Ovary (tissue), 3 donors: ENCODE measurements around the gene CNN3.

ENCODE experiments used
- POLR2A ChIP-seq: fragments of 450-650 bp; IDR thresholded peaks from one replicate; pipeline ENCODE4 v1.6.1; 2017; ENCODE audit warnings: antibody characterized with exemption, mild to moderate bottlenecking, moderate library complexity
- TF ChIP-seq, protein P1 (sequence below), 3 donors: fragments of 450-650 bp in 2 of 3; fragments of 200-600 bp in 1 of 3; IDR thresholded peaks; one replicate each; pipeline versions ENCODE4 v1.5.1 to v1.8.0; 2016 to 2022; ENCODE audit warnings: antibody characterized with exemption in 3 of 3, mild to moderate bottlenecking in 1 of 3
- donor health status: DM: no; HTN: no; CAD: no.

DNA sequence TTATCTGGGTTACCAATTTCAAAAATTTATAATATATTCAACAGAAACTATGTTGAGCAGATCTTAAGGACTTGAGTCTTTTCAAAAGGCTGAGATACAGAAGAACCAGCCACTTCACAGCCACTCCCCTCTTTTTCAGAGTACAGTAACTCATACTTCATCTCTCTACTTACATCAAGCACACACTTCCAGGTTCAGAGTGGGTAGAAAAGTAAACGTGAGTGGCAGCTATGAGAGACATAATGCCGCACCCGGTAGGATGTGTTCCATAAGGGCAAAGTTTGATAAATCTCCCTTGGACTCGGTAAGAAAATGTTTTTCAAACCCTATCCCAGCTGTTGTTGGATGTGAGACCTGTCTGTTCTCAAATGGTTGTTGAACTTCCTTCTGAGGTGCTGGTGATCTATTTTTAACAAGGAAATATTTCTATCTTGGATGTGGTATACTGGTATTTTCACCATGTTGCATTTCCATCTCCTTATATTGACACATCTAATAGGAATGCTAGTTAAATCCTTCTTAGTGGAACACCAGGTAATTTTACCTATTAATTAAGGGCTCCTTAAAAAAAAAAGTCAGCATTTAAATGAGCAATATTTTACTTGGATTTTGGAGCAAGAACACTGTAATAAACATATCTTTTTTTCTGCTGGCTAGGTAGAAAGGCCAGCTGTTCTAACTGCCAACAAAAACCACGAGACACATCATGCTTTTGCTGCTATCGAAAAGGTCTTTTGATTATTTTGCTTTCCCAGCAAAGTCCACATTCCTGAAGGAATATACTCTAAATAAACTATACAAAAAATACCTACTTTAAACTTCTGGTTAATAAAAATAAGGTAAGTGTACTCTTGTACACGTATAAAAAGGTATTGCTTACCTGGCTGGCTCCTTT lies 28.2 kb downstream of the CNN3 start:
- TF ChIP-seq, protein P1, sequence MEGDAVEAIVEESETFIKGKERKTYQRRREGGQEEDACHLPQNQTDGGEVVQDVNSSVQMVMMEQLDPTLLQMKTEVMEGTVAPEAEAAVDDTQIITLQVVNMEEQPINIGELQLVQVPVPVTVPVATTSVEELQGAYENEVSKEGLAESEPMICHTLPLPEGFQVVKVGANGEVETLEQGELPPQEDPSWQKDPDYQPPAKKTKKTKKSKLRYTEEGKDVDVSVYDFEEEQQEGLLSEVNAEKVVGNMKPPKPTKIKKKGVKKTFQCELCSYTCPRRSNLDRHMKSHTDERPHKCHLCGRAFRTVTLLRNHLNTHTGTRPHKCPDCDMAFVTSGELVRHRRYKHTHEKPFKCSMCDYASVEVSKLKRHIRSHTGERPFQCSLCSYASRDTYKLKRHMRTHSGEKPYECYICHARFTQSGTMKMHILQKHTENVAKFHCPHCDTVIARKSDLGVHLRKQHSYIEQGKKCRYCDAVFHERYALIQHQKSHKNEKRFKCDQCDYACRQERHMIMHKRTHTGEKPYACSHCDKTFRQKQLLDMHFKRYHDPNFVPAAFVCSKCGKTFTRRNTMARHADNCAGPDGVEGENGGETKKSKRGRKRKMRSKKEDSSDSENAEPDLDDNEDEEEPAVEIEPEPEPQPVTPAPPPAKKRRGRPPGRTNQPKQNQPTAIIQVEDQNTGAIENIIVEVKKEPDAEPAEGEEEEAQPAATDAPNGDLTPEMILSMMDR (IDR thresholded peaks at IDR 0.05): no peak
- no peak for TF ChIP-seq POLR2A
